Stimulated activated CD8-positive, alpha-beta memory T cell treated with anti-CD3 and anti-CD28 coated beads, Interleukin-2, amount 100 ng/mL, for 48 hours (primary cell): Measurements from ENCODE around the gene NIPA2.

Experiments used
- DNase-seq, 2 donors: peaks; one replicate each; pipeline ENCODE4 v3.0.0-alpha.2; 2020; ENCODE audit warnings: low read depth in 2 of 2

NIPA2 gene

GRCh38 chr15:22902981-22903380 lies 64.5 kb downstream of the NIPA2 start:
- DNase-seq, result no peak

DNA sequence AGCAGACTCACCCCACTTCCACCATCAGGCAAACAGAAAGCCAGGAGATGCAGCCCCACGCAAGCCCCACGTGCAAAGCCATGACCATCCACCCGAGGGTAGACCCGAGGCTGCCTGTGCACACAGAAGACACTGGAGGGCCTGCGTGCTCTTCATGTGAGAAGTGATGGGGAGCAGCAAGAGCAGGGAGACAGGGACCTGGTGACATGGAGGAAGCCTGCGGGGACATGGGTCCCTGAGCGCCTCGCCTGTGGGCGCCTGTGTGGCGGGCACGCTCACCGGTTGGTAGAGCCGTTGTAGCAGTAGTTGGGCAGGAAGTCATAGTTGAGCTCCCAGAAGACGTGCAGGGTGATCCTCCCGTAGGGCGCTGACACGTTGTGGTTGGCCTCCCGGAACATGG lies 65.0 kb downstream of the NIPA2 start:
- no peak for DNase-seq

DNA sequence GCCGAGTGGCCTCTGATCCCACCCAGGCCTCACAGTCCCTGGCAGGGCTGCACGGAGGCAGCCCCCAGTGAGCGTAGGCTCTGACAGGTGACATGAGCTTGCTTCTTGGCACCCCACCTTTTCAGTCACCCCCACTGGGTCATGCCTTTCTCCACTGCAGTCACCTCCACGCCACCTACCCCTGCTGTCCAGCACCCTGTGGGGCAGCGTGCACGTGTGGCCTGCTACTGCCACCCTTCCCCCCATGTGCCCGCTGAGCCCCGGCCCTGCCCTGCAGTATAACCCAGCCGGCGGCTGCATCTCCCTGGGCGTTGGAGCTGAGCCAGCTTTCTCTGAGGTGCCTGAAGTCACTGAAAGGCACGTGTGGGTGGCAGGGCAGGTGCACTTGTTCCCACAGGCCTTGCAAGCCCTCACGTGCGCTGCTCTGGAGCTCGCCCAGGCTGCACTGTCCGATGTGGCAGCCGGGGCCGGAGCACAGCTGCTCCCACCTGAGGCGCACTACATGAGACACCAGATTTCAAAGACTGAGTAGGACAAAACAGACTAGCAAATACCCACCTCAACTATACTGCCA lies 65.6 kb downstream of the NIPA2 start:
- DNase-seq, result no peak

DNA sequence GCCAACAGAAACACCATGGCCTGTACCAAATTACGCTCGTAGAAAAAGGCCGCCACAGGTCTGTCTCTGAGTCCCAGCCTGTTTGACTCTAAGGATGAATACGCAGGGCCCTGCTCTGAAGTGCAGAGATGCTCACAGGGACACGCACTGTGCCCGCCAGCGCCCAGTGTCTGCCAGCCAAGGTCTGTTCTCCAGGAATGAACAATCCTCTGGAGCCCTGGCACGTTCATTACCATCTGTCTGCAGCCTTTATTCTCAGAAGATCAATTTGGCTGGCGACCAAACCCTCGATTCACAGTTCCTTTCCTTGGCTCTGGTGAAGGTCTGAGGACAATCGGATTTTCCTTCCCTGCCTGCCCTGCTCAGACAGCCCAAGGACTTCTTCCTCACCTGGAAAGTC lies 66.3 kb downstream of the NIPA2 start:
- DNase-seq, result no peak

- no peak for DNase-seq
Observed at GRCh38 chr15:22907161-22907950, 68.9 kb downstream of the NIPA2 start.

- no peak for DNase-seq
Observed at GRCh38 chr15:22908830-22909229, 70.4 kb downstream of the NIPA2 start.

GRCh38 chr15:22911306-22911705 lies 72.8 kb downstream of the NIPA2 start:
- no peak for DNase-seq

DNA sequence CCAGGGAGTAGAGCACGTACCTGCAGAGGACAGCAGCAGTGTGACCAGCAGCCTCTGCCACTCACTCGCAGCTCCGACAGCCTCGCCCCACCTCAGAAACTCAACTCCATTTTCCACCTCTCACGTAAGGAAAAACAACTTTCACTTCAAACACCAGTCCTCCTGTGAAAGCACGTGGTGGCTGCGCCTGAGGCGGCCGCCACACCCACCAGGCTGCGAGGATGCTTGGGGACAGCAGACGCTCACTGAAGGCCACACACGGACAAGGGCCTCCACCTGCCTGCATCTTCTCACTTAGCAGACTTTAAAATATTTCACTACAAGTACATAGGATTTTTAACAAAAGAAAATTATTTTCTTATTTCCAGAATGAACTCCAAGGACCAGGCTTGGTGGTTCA lies 73.8 kb downstream of the NIPA2 start:
- no peak for DNase-seq

GRCh38 chr15:22913646-22914380 lies 75.3 kb downstream of the NIPA2 start:
- no peak for DNase-seq

DNA sequence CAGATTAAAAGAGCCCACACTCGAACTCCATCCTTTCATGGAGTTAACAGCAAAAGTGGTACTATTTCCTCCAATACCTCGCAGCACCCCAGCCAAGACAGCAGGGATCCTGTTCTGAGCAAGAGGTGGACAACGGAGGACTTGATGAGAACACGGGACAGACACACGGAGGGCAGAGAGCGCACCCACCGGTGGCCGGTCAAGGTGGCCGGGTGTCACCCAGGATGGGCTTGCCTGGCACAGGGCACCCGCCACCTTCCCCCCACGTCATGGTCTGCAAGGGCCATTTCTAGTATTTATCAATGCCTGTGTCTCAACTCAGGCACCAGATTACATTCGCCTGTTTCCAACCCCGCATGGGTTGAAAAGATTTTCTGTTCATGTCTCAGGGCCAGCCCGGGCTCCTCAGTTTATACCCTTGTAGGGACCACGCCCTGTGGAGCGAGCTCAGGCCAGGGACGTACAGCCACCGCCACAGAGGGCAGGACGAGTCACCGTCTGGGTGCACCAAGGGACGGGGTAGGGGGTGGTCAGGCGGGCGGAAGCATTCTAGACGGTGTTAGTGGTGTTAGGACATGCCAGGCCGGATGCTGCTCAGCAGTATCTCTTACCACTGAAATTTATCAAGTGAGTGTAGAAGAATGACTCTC lies 77.5 kb downstream of the NIPA2 start:
- no peak for DNase-seq

GRCh38 chr15:22916606-22917350 lies 78.3 kb downstream of the NIPA2 start:
- DNase-seq, result no peak

DNA sequence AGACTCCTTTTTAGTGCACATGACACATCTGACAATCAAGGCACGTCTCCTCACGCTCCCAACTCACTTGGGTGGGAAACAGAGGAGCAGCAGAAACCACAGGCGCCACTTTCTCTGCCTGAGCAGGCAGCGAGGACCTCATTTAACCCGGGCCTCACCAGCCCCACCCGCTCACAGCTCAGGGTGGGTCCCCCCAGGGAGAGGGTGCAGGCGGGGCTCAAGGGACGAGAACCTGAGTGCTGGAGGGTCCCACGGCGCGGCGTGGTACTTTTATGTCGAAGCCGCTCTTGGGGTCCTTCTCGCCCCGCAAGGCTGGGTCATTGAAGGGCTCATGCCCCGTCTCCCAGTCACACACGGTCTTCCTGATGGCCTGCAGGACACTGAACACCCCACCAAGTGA lies 79.1 kb downstream of the NIPA2 start:
- DNase-seq, result no peak
